ENCODE measurements around the gene BLTP3B.
"Not testable (repeated sequence)": the region's sequence is repeated elsewhere in the genome, so short reads cannot be mapped to it uniquely, and the experiment has no call there.

The BLTP3B gene

GRCh38 chr12:100176493-100176892, 33.8 kb upstream of the BLTP3B start:
- not testable (repeated sequence) for H3K4me3 ChIP-seq (ENCODE audit: low read depth in 1 of 2, low read length in 2 of 2); H3K9me3 ChIP-seq (ENCODE audit: control insufficient read depth in 1 of 2, low read length in 2 of 2); H3K36me3 ChIP-seq (ENCODE audit: control insufficient read depth in 1 of 2, insufficient read depth in 2 of 2, low read length in 2 of 2); H3K27ac ChIP-seq (ENCODE audit: low read length); H3K27me3 ChIP-seq (ENCODE audit: low read depth, low read length); H3K4me1 ChIP-seq (ENCODE audit: control insufficient read depth in 1 of 2, insufficient read depth in 2 of 2, low read length in 2 of 2)

DNA sequence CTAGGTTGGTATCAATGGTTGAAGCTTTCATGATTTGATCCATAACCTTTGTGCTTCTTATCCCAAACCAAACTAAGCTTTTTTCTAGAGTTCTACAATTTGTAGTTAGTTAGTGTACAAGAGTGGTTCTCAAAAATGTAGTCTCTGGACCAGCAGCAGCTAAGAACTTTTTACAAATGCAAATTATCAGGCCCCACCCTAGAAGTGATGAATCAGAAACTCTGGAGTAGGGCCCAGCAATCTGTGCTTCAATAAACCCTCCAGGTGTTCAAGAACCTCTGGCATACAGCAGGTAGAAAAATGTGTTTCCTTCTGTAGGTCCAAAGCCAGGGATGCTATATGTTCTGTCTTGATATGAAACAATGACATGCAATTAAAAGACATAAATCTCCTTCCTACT, 31.8 kb upstream of the BLTP3B start:
- Histone ChIP-seq H3K9me3 (ENCODE audit: control insufficient read depth in 1 of 2, low read length in 2 of 2) (no peaks in the 10 kb centered on the region), H3K4me3 (ENCODE audit: low read depth in 1 of 2, low read length in 2 of 2) (no peak overlapping the region), H3K36me3 (ENCODE audit: control insufficient read depth in 1 of 2, insufficient read depth in 2 of 2, low read length in 2 of 2) (no peaks in the 10 kb centered on the region), H3K27me3 (ENCODE audit: low read depth, low read length) (no peaks in the 10 kb centered on the region), H3K4me1 (ENCODE audit: control insufficient read depth in 1 of 2, insufficient read depth in 2 of 2, low read length in 2 of 2) (peaks cover 0 to 7% of the 10 kb centered on the region in 2 donors), H3K27ac (ENCODE audit: low read length) (no peak overlapping the region)

DNA sequence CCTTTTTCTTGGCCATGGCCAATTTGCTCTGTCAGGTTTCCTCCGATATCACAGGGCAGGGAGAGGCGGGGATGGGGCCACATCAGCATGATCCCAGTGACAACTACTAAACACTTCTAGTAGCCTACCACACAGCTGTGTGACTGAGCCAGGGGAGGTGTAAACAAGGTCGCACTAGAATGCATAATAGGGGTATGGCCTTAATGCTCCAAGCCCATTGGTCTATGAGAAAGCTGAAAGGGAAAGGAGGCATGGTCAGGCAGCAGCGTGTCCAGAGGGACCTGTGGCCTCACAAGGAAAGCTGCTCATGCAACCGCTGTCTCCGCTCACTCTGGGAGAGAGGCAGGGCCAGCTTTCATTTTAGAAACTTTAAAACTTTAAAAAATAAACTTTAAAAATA, 30.4 kb upstream of the BLTP3B start:
- no peaks in the 10 kb centered on the region for H3K9me3 ChIP-seq (ENCODE audit: control insufficient read depth in 1 of 2, low read length in 2 of 2)
- H3K4me1 ChIP-seq (ENCODE audit: control insufficient read depth in 1 of 2, insufficient read depth in 2 of 2, low read length in 2 of 2): peaks cover 0 to 7% of the 10 kb centered on the region in 2 donors
- H3K4me3 ChIP-seq (ENCODE audit: low read depth in 1 of 2, low read length in 2 of 2): no peak overlapping the region
- no peaks in the 10 kb centered on the region for H3K36me3 ChIP-seq (ENCODE audit: control insufficient read depth in 1 of 2, insufficient read depth in 2 of 2, low read length in 2 of 2)
- H3K27ac ChIP-seq (ENCODE audit: low read length): no peak overlapping the region
- H3K27me3 ChIP-seq (ENCODE audit: low read depth, low read length): no peaks in the 10 kb centered on the region

GRCh38 chr12:100171248-100171647, 28.6 kb upstream of the BLTP3B start:
- Histone ChIP-seq H3K4me1 (ENCODE audit: control insufficient read depth in 1 of 2, insufficient read depth in 2 of 2, low read length in 2 of 2) (peaks cover 0 to 7% of the 10 kb centered on the region in 2 donors), H3K27me3 (ENCODE audit: low read depth, low read length) (no peaks in the 10 kb centered on the region), H3K9me3 (ENCODE audit: control insufficient read depth in 1 of 2, low read length in 2 of 2) (no peaks in the 10 kb centered on the region), H3K27ac (ENCODE audit: low read length) (no peak overlapping the region), H3K36me3 (ENCODE audit: control insufficient read depth in 1 of 2, insufficient read depth in 2 of 2, low read length in 2 of 2) (no peaks in the 10 kb centered on the region), H3K4me3 (ENCODE audit: low read depth in 1 of 2, low read length in 2 of 2) (no peak overlapping the region)

- Histone ChIP-seq H3K36me3 (ENCODE audit: control insufficient read depth in 1 of 2, insufficient read depth in 2 of 2, low read length in 2 of 2) (no peaks in the 10 kb centered on the region), H3K4me1 (ENCODE audit: control insufficient read depth in 1 of 2, insufficient read depth in 2 of 2, low read length in 2 of 2) (peaks cover 0 to 7% of the 10 kb centered on the region in 2 donors), H3K27ac (ENCODE audit: low read length) (no peak overlapping the region), H3K4me3 (ENCODE audit: low read depth in 1 of 2, low read length in 2 of 2) (no peak overlapping the region), H3K9me3 (ENCODE audit: control insufficient read depth in 1 of 2, low read length in 2 of 2) (no peaks in the 10 kb centered on the region), H3K27me3 (ENCODE audit: low read depth, low read length) (no peaks in the 10 kb centered on the region)
Measured at GRCh38 chr12:100170313-100170858, 27.7 kb upstream of the BLTP3B start.

- no peaks in the 10 kb centered on the region for H3K36me3 ChIP-seq (ENCODE audit: control insufficient read depth in 1 of 2, insufficient read depth in 2 of 2, low read length in 2 of 2)
- peaks cover 0 to 7% of the 10 kb centered on the region in 2 donors for H3K4me1 ChIP-seq (ENCODE audit: control insufficient read depth in 1 of 2, insufficient read depth in 2 of 2, low read length in 2 of 2)
- no peak overlapping the region for H3K4me3 ChIP-seq (ENCODE audit: low read depth in 1 of 2, low read length in 2 of 2)
- no peaks in the 10 kb centered on the region for H3K27me3 ChIP-seq (ENCODE audit: low read depth, low read length)
- no peak overlapping the region for H3K27ac ChIP-seq (ENCODE audit: low read length)
- no peaks in the 10 kb centered on the region for H3K9me3 ChIP-seq (ENCODE audit: control insufficient read depth in 1 of 2, low read length in 2 of 2)
Measured at GRCh38 chr12:100169345-100169744, 26.7 kb upstream of the BLTP3B start.

- H3K27me3 ChIP-seq (ENCODE audit: low read depth, low read length): no peaks in the 10 kb centered on the region
- no peaks in the 10 kb centered on the region for H3K9me3 ChIP-seq (ENCODE audit: control insufficient read depth in 1 of 2, low read length in 2 of 2)
- H3K36me3 ChIP-seq (ENCODE audit: control insufficient read depth in 1 of 2, insufficient read depth in 2 of 2, low read length in 2 of 2): no peaks in the 10 kb centered on the region
- H3K27ac ChIP-seq (ENCODE audit: low read length): no peak overlapping the region
- peaks cover 0 to 7% of the 10 kb centered on the region in 2 donors for H3K4me1 ChIP-seq (ENCODE audit: control insufficient read depth in 1 of 2, insufficient read depth in 2 of 2, low read length in 2 of 2)
- no peak overlapping the region for H3K4me3 ChIP-seq (ENCODE audit: low read depth in 1 of 2, low read length in 2 of 2)
Measured at GRCh38 chr12:100168562-100168961, 25.9 kb upstream of the BLTP3B start.

DNA sequence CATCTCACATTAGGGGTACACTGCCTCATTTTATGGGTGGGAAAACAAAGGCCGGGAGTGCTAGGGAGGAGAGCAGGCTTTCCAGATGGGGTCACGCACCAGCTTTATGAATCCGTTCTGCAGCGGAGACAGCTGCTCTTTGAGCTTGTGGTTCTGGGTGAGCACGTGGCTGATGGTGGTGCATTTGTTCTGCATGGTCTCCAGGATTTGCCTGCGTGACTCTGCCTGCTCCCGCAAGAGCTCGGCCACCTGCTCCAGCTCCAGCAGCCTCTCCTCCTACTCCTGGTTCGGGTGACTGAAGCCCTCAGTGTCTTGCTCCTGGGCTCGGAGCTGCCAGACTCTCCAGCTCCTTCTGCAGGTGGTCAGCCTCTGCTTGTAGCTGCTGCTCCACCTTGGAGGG, 23.6 kb upstream of the BLTP3B start:
- H3K27ac ChIP-seq (ENCODE audit: low read length): no peak overlapping the region
- H3K27me3 ChIP-seq (ENCODE audit: low read depth, low read length): no peaks in the 10 kb centered on the region
- H3K4me3 ChIP-seq (ENCODE audit: low read depth in 1 of 2, low read length in 2 of 2): no peak overlapping the region
- no peaks in the 10 kb centered on the region for H3K9me3 ChIP-seq (ENCODE audit: control insufficient read depth in 1 of 2, low read length in 2 of 2)
- H3K4me1 ChIP-seq (ENCODE audit: control insufficient read depth in 1 of 2, insufficient read depth in 2 of 2, low read length in 2 of 2): peaks cover 0 to 7% of the 10 kb centered on the region in 2 donors
- no peaks in the 10 kb centered on the region for H3K36me3 ChIP-seq (ENCODE audit: control insufficient read depth in 1 of 2, insufficient read depth in 2 of 2, low read length in 2 of 2)

DNA sequence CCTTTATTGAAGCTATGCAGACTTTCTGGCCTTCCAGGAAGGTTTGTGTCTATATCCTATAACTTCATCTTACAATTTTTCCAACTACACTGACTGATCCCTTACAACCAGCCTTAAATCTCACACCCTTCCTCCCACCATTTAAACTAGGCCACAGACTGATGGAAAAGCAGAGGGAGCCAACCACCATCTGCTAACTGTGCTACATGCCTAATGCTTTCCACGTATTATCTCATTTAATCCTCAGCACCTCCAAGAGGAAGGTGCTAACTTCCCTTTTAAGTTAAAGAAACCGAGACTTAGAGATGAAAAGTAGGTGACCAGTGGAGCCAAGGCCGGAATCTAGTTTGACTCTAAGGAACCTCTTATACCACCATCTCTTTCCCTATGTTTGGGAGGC, 22.7 kb upstream of the BLTP3B start:
- H3K27me3 ChIP-seq (ENCODE audit: low read depth, low read length): no peaks in the 10 kb centered on the region
- peaks cover 0 to under 1% of the 10 kb centered on the region in 2 donors for H3K4me1 ChIP-seq (ENCODE audit: control insufficient read depth in 1 of 2, insufficient read depth in 2 of 2, low read length in 2 of 2)
- no peaks in the 10 kb centered on the region for H3K9me3 ChIP-seq (ENCODE audit: control insufficient read depth in 1 of 2, low read length in 2 of 2)
- H3K27ac ChIP-seq (ENCODE audit: low read length): no peak overlapping the region
- H3K4me3 ChIP-seq (ENCODE audit: low read depth in 1 of 2, low read length in 2 of 2): no peak overlapping the region
- no peaks in the 10 kb centered on the region for H3K36me3 ChIP-seq (ENCODE audit: control insufficient read depth in 1 of 2, insufficient read depth in 2 of 2, low read length in 2 of 2)

- no peaks in the 10 kb centered on the region for H3K36me3 ChIP-seq (ENCODE audit: control insufficient read depth in 1 of 2, insufficient read depth in 2 of 2, low read length in 2 of 2)
- no peaks in the 10 kb centered on the region for H3K9me3 ChIP-seq (ENCODE audit: control insufficient read depth in 1 of 2, low read length in 2 of 2)
- H3K27me3 ChIP-seq (ENCODE audit: low read depth, low read length): no peaks in the 10 kb centered on the region
- no peak overlapping the region for H3K27ac ChIP-seq (ENCODE audit: low read length)
- H3K4me1 ChIP-seq (ENCODE audit: control insufficient read depth in 1 of 2, insufficient read depth in 2 of 2, low read length in 2 of 2): no peaks in the 10 kb centered on the region
- peak overlapping the region; percentile 33 to 47 for H3K4me3 ChIP-seq (ENCODE audit: low read depth in 1 of 2, low read length in 2 of 2)
Measured at GRCh38 chr12:100164153-100164704, 21.6 kb upstream of the BLTP3B start.

- Histone ChIP-seq H3K4me3 (ENCODE audit: low read depth in 1 of 2, low read length in 2 of 2) (peak overlapping the region; percentile 33 to 47), H3K36me3 (ENCODE audit: control insufficient read depth in 1 of 2, insufficient read depth in 2 of 2, low read length in 2 of 2) (no peaks in the 10 kb centered on the region), H3K27ac (ENCODE audit: low read length) (peak overlapping the region; percentile 31), H3K27me3 (ENCODE audit: low read depth, low read length) (no peaks in the 10 kb centered on the region), H3K4me1 (ENCODE audit: control insufficient read depth in 1 of 2, insufficient read depth in 2 of 2, low read length in 2 of 2) (no peaks in the 10 kb centered on the region), H3K9me3 (ENCODE audit: control insufficient read depth in 1 of 2, low read length in 2 of 2) (no peaks in the 10 kb centered on the region)
Measured at GRCh38 chr12:100163416-100164152, 20.9 kb upstream of the BLTP3B start.

All from muscle layer of duodenum (tissue), 2 donors.